ENCODE results near the gene BEST2.
A peak's percentile ranks its signal among the peaks of the same experiment; 100 is the strongest.
"Not testable (repeated sequence)": the region's sequence is repeated elsewhere in the genome, so short reads cannot be mapped to it uniquely, and the experiment has no call there.

BEST2 gene

DNA sequence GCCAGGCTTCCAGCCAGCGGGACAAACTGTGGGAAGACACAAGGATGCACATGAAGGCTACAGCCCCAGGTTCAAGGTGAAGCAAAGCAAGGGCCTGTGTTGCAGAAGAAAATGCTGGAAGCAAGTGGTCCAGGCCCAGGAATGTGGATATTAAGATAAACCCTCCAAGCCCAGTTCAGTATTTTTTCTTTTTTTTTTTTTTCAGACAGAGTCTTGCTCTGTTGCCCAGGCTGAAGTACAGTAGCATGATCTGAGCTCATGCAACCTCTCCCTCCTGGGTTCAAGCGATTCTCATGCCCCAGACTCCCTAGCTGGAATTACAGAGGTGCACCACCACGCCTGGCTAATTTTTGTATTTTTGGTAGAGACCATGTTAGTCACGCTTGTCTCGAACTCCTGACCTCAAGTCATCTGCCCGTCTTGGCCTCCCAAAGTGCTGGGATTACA lies 45.6 kb downstream of the BEST2 start:
- Histone ChIP-seq H3K4me1 (ENCODE audit: insufficient read depth, low read length, poor library complexity, severe bottlenecking) (peaks cover 36% of the 10 kb centered on the region), H3K9ac (ENCODE audit: low read depth, low read length, poor library complexity, severe bottlenecking) (no peak overlapping the region)
- TF ChIP-seq CTCF (conservative IDR thresholded peaks at IDR 0.05; ENCODE audit: low read length) (no peak), EZH2phosphoT487 (IDR thresholded peaks at IDR 0.05; ENCODE audit: borderline replicate concordance) (no peak)

DNA sequence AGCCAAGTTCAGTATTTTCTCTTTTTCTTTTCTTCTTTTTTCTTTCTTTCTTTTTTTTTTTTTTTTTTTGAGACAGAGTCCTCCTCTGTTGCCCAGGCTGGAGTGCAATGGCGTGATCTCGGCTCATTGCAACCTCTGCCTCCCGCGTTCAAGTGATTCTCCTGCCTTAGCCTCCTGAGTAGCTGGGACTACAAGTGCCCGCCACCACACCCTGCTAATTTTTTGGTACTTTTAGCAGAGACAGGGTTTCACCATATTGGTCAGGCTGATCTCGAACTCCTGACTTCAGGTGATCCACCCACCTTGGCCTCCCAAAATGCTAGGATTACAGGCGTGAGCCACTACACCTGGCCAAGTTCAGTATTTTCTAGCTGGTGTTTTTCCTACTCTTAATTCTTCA lies 46.0 kb downstream of the BEST2 start:
- Histone ChIP-seq H3K4me1 (ENCODE audit: insufficient read depth, low read length, poor library complexity, severe bottlenecking) (peaks cover 39% of the 10 kb centered on the region), H3K79me2 (ENCODE audit: insufficient read depth, low read length) (peaks cover 41% of the 10 kb centered on the region), H4K20me1 (ENCODE audit: insufficient read depth, low read length, poor library complexity, severe bottlenecking) (peaks cover 15% of the 10 kb centered on the region)
- not testable (repeated sequence) for H3F3A ChIP-seq (ENCODE audit: low read depth); H3K9ac ChIP-seq (ENCODE audit: low read depth, low read length, poor library complexity, severe bottlenecking); H3K9me2 ChIP-seq (replicated peaks; ENCODE audit: low read depth, low read length); H3K4me3 ChIP-seq (ENCODE audit: low read length, poor library complexity, severe bottlenecking); H3K36me3 ChIP-seq (ENCODE audit: insufficient read depth, low read length); H3K9me3 ChIP-seq (ENCODE audit: insufficient read depth, low read depth, low read length); H2AFZ ChIP-seq (ENCODE audit: low read length); H3K27me3 ChIP-seq (ENCODE audit: insufficient read depth, low read length, poor library complexity, severe bottlenecking); H3K4me2 ChIP-seq (ENCODE audit: low read depth, low read length, poor library complexity, severe bottlenecking)

More for the DNA sequence above, 45.6 kb downstream of the BEST2 start:
- Histone ChIP-seq H2AFZ (ENCODE audit: low read length) (no peak overlapping the region), H3K27me3 (ENCODE audit: insufficient read depth, low read length, poor library complexity, severe bottlenecking) (no peaks in the 10 kb centered on the region), H4K20me1 (ENCODE audit: insufficient read depth, low read length, poor library complexity, severe bottlenecking) (peaks cover 15% of the 10 kb centered on the region), H3K79me2 (ENCODE audit: insufficient read depth, low read length) (peaks cover 40% of the 10 kb centered on the region), H3K9me2 (replicated peaks; ENCODE audit: low read depth, low read length) (no peaks in the 10 kb centered on the region), H3F3A (ENCODE audit: low read depth) (no peaks in the 10 kb centered on the region; the same call in 1 of the 2 replicates), H3K4me2 (ENCODE audit: low read depth, low read length, poor library complexity, severe bottlenecking) (no peak overlapping the region), H3K9me3 (ENCODE audit: insufficient read depth, low read depth, low read length) (no peaks in the 10 kb centered on the region), H3K4me3 (ENCODE audit: low read length, poor library complexity, severe bottlenecking) (no peak overlapping the region), H3K36me3 (ENCODE audit: insufficient read depth, low read length) (peaks cover 6% of the 10 kb centered on the region; the same call in 1 of the 2 replicates)

DNA sequence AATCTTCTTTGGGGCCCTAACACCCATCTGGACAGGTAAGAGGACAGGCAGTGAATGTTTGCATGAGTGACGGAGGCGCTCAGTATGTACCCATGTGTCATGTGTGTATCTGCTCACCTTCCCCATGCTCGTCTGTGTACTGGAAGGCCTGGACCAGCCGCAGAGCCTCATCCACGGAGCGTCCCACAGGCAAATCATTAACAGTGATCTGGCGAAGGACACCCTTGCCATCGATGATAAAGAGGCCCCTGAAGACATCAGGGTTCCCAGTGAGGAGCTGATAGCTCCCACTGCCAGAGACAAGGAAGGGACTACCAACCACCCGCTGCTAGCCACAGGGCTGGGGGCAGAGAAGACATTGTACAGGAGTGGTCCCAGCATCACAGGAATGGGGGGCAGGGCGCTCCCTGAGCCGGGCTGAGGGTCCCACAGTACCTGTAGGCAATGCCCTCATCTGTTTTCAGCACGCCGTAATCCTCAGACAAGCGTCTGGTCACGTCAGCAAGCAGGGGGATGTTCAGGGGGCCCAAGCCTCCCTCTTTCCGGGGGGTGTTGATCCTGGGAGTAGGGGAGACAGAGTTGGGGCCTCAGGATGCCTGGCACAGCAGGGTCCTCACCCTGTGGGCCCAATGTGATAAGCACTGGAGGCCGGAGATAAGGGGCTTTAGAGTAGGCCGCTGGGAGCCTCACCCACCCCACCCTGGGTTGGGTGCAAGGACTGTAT lies 48.3 kb downstream of the BEST2 start:
- H3K9ac ChIP-seq (ENCODE audit: low read depth, low read length, poor library complexity, severe bottlenecking): peak overlapping the region; percentile 93
- peaks cover 23% of the 10 kb centered on the region for H3K4me1 ChIP-seq (ENCODE audit: insufficient read depth, low read length, poor library complexity, severe bottlenecking)
- no peaks in the 10 kb centered on the region for H3K27me3 ChIP-seq (ENCODE audit: insufficient read depth, low read length, poor library complexity, severe bottlenecking)
- H2AFZ ChIP-seq (ENCODE audit: low read length): no peak overlapping the region
- no peaks in the 10 kb centered on the region for H3K9me3 ChIP-seq (ENCODE audit: insufficient read depth, low read depth, low read length)
- H3K9me2 ChIP-seq (replicated peaks; ENCODE audit: low read depth, low read length): no peaks in the 10 kb centered on the region
- peak overlapping the region; percentile 89 for H3K4me3 ChIP-seq (ENCODE audit: low read length, poor library complexity, severe bottlenecking)
- H3F3A ChIP-seq (ENCODE audit: low read depth): no peaks in the 10 kb centered on the region
- peaks cover 35% of the 10 kb centered on the region for H3K79me2 ChIP-seq (ENCODE audit: insufficient read depth, low read length)
- H3K36me3 ChIP-seq (ENCODE audit: insufficient read depth, low read length): peaks cover 6% of the 10 kb centered on the region; the same call in 1 of the 2 replicates
- H3K4me2 ChIP-seq (ENCODE audit: low read depth, low read length, poor library complexity, severe bottlenecking): peak overlapping the region; percentile 88
- peaks cover 15% of the 10 kb centered on the region for H4K20me1 ChIP-seq (ENCODE audit: insufficient read depth, low read length, poor library complexity, severe bottlenecking)
- no peak for TF ChIP-seq EZH2phosphoT487 (IDR thresholded peaks at IDR 0.05; ENCODE audit: borderline replicate concordance)
- TF ChIP-seq CTCF (conservative IDR thresholded peaks at IDR 0.05; ENCODE audit: low read length): no peak

GRCh38 chr19:12800466-12800770 lies 48.8 kb downstream of the BEST2 start:
- H4K20me1 ChIP-seq (ENCODE audit: insufficient read depth, low read length, poor library complexity, severe bottlenecking): peaks cover 15% of the 10 kb centered on the region
- no peak overlapping the region for H2AFZ ChIP-seq (ENCODE audit: low read length)
- no peaks in the 10 kb centered on the region for H3K9me3 ChIP-seq (ENCODE audit: insufficient read depth, low read depth, low read length)
- H3K4me3 ChIP-seq (ENCODE audit: low read length, poor library complexity, severe bottlenecking): peak overlapping the region; percentile 89
- peak overlapping the region; percentile 93 for H3K9ac ChIP-seq (ENCODE audit: low read depth, low read length, poor library complexity, severe bottlenecking)
- H3K79me2 ChIP-seq (ENCODE audit: insufficient read depth, low read length): peaks cover 35% of the 10 kb centered on the region
- H3K4me2 ChIP-seq (ENCODE audit: low read depth, low read length, poor library complexity, severe bottlenecking): peak overlapping the region; percentile 88
- H3K27me3 ChIP-seq (ENCODE audit: insufficient read depth, low read length, poor library complexity, severe bottlenecking): no peaks in the 10 kb centered on the region
- H3K36me3 ChIP-seq (ENCODE audit: insufficient read depth, low read length): peaks cover 6% of the 10 kb centered on the region; the same call in 1 of the 2 replicates
- TF ChIP-seq EZH2phosphoT487 (IDR thresholded peaks at IDR 0.05; ENCODE audit: borderline replicate concordance) (no peak), CTCF (conservative IDR thresholded peaks at IDR 0.05; ENCODE audit: low read length) (no peak)
- H3K9me2 ChIP-seq (replicated peaks; ENCODE audit: low read depth, low read length): no peaks in the 10 kb centered on the region
- no peaks in the 10 kb centered on the region for H3F3A ChIP-seq (ENCODE audit: low read depth)
- peaks cover 23% of the 10 kb centered on the region for H3K4me1 ChIP-seq (ENCODE audit: insufficient read depth, low read length, poor library complexity, severe bottlenecking)

All from Loucy (cell line).